ENCODE measurements around the gene TAPBP.

GRCh38 chr6:33273924-33274902, 39.7 kb downstream of the TAPBP start:
- no peak for TF ChIP-seq CTCF (IDR thresholded peaks at IDR 0.05; ENCODE audit: low read depth, low read length)
- no peak for TF ChIP-seq POLR2A (IDR thresholded peaks at IDR 0.05; ENCODE audit: extremely low read depth, insufficient read length)
- no peak for TF ChIP-seq MAX (IDR thresholded peaks at IDR 0.05; ENCODE audit: low read depth, low read length)
